Activated naive CD4-positive, alpha-beta T cell treated with anti-CD3 and anti-CD28 coated beads, Interleukin-2, amount 50 U/mL, for 72 hours (primary cell): ENCODE results near the gene NREP. TPM values are rescaled to one million over a fixed set of nuclear protein-coding genes. Genes with fewer than 3 reads are reported as not detected.

Experiments used
- ATAC-seq, 2 donors: fragments of 150-1000 bp; cut with Tn5 transposase; 2 replicates each; pipeline ENCODE4 v1.10.0; 2021; ENCODE audit warnings: mild to moderate bottlenecking in 2 of 2, moderate library complexity in 2 of 2
- DNase-seq, 2 donors: peaks; one replicate each; pipeline ENCODE4 v3.0.0; 2021 to 2022; ENCODE audit warnings: low spot score in 2 of 2
- H3K27ac Mint-ChIP-seq, 2 donors: one replicate each; pipeline ENCODE4 v1.8.0; 2022; ENCODE audit warnings: mild to moderate bottlenecking in 2 of 2, mixed read lengths in 2 of 2
- H3K36me3 Mint-ChIP-seq, 2 donors: one replicate each; pipeline ENCODE4 v1.8.0; 2022; ENCODE audit warnings: mixed read lengths in 2 of 2
- H3K9me3 Mint-ChIP-seq, 2 donors: one replicate each; pipeline ENCODE4 v1.8.0; 2022; ENCODE audit warnings: mixed read lengths in 2 of 2
- total RNA-seq, 2 donors: library from RNA; stranded (reverse); gene quantifications; one replicate each; pipeline ENCODE4 v1.2.3, GENCODE V29; 2022

The NREP gene
- 10 to 100 TPM in 1 of 2 donors, 1 to 10 TPM in 1; 7.7 to 28.7 TPM for total RNA-seq

- ATAC-seq: peak in 1 of 2 donors; percentile 0
- Mint-ChIP-seq H3K27ac (peak within 1 kb of the TSS; percentile 56 to 75), H3K36me3 (no peaks in the 10 kb centered on the region), H3K9me3 (no peaks in the 10 kb centered on the region)
- peak in 1 of 2 donors; percentile 23 for DNase-seq
These were observed at the start of gene NREP for GRCh38 chr5:111756581-111757354. Gene NREP (minus strand): TSS chr5:111757194. CDS start chr5:111755772, 1,422 bp downstream.

DNA sequence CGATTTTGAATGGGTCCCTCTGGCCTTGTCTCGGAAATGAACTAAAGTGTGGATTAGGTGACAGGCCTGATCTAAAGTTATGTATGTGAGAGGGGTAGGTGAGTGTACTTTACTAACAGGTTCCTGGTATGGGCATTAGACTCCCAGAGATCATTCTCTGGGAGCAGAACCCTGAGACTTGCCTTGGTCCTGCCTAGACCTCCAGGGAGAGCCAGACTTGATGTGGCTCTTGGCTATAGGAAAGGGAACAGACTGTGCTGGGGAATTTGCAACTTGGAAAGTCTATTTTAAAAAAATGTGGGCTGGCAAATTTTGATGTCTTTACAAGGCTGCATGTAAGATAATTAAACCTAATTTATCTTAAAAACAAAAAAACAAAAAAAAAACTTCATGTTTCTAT lies 49.8 kb upstream of the NREP start:
- H3K36me3 Mint-ChIP-seq: no peaks in the 10 kb centered on the region
- no peak overlapping the region for H3K27ac Mint-ChIP-seq
- no peak for ATAC-seq
- no peaks in the 10 kb centered on the region for H3K9me3 Mint-ChIP-seq
- no peak for DNase-seq

GRCh38 chr5:111806156-111806555 lies 49.2 kb upstream of the NREP start:
- Mint-ChIP-seq H3K36me3 (no peaks in the 10 kb centered on the region), H3K27ac (no peak overlapping the region), H3K9me3 (no peaks in the 10 kb centered on the region)
- DNase-seq (no peak), ATAC-seq (no peak)

DNA sequence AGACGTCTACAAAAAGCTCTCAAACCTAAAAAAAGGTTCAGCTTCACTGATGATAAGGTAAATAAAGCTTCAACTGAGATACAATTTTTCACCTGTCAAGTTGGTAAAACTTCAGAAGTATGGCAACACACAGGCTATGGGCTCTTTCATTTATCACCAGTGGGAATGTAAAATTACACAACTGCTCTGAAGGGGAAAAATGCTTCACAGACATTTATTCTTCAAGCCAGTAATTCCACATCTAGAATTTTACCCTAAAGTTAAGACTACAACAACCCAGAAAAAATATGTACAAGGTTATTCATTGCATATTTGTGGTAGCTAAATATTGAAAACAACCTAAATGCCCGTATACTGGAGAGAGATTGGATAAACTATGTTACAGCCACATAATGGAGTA lies 48.1 kb upstream of the NREP start:
- no peaks in the 10 kb centered on the region for H3K36me3 Mint-ChIP-seq
- no peaks in the 10 kb centered on the region for H3K9me3 Mint-ChIP-seq
- H3K27ac Mint-ChIP-seq: no peak overlapping the region
- DNase-seq (no peak), ATAC-seq (no peak)

DNA sequence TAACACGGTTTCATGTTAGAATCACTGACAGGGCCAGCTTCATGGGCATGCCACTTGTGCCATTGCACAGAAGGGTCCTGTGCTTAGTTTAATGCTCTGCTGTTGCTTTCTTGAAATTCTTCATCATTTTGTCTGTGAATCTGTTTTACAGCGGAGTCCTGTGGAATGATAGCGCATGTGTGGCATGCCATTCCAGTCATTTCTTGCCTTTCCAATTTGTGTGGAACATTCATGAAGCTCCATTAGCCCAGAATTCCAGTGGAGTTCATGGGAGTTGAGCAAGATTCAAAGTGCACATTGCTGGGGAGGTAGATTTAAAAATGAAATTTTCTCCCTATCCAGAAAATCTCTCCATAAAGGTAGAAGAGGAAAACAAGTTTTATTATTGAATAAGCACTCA lies 43.4 kb upstream of the NREP start:
- H3K36me3 Mint-ChIP-seq: no peaks in the 10 kb centered on the region
- H3K9me3 Mint-ChIP-seq: peaks cover 0 to 5% of the 10 kb centered on the region in 2 donors
- no peak overlapping the region for H3K27ac Mint-ChIP-seq
- no peak for ATAC-seq
- DNase-seq: no peak

GRCh38 chr5:111795142-111795541 lies 38.1 kb upstream of the NREP start:
- Mint-ChIP-seq H3K9me3 (peaks cover 0 to 5% of the 10 kb centered on the region in 2 donors), H3K27ac (no peak overlapping the region), H3K36me3 (no peaks in the 10 kb centered on the region)
- DNase-seq (no peak), ATAC-seq (no peak)

GRCh38 chr5:111792471-111793058 lies 35.6 kb upstream of the NREP start:
- H3K36me3 Mint-ChIP-seq: no peaks in the 10 kb centered on the region

DNA sequence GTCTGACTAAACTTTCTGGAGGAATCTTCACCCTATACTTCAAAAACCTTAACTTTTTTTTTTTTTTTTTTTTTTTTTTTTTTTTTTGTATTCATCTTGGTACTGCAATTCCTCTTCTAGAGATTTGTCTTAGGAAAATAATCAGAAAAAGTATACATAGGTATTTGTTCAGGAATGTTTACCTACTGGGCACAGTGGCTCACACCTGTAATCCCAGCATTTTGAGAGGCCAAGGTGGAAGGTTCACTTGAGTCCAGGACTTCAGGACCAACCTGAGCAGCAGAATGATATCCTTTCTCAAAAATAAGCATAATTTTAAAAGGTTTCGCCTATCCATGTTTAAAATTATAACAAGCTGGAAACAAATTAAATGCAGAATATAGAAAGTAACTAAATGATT lies 33.3 kb upstream of the NREP start:
- Mint-ChIP-seq H3K36me3 (no peaks in the 10 kb centered on the region), H3K9me3 (no peaks in the 10 kb centered on the region), H3K27ac (no peak overlapping the region)
- no peak for ATAC-seq
- DNase-seq: no peak

More at GRCh38 chr5:111792471-111793058, 35.6 kb upstream of the NREP start:
- no peak for DNase-seq
- Mint-ChIP-seq H3K27ac (no peak overlapping the region), H3K9me3 (peaks cover 0 to 5% of the 10 kb centered on the region in 2 donors)
- no peak for ATAC-seq

DNA sequence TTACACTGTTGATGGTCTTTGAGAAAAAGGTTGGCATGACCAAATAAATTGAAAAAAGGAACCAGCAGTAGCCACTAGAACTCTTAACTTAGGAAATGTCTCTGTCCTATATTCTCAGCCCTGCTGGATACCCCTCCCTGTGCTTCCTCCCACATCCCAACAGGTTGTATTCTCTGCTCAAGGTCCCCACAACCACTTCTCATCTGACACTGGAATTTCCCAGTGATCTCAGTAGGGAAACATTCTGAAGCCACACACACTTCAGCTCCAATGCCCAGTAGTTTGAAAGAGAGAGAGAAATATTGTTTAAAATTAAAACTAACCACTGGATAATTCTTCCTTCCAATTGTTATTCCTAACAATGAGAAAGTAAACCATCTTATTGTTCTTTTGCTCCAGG lies 30.0 kb upstream of the NREP start:
- ATAC-seq (no peak), DNase-seq (no peak)
- Mint-ChIP-seq H3K36me3 (no peaks in the 10 kb centered on the region), H3K9me3 (no peaks in the 10 kb centered on the region), H3K27ac (no peak overlapping the region)

DNA sequence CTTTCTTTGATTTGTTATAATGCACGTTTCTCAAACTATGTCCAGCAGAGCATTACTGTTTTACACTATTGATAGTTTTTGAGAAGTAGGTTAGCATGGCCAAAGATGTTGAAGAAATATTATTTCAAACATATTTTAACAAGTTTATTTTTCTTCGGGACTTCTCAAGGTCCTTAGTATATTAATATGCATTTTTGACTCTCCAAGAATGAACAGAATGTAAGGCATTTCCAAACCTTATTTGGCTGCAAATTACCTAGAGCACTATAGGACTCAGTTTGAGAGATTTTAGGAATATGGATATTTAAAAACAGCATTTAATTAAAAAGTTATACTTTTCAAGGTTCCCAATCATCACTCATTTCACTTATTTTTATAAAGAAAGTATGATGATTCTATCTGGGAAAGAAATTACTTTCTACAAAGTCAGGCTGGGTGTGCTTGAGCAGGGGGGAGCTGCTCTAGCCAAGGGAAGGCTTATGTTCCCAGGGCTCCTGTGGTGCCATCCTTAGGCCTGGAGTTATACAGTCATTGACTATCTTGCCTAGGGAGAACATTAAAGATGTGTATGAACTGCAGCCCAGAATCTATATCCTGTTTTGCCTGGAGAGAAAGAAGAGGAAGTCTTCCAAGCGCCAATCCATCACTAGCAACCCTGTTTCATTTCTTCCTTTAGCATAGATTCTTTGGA lies 27.6 kb upstream of the NREP start:
- DNase-seq: no peak
- Mint-ChIP-seq H3K9me3 (no peaks in the 10 kb centered on the region), H3K36me3 (no peaks in the 10 kb centered on the region), H3K27ac (no peak overlapping the region)
- no peak for ATAC-seq

- H3K27ac Mint-ChIP-seq: no peak overlapping the region
- H3K36me3 Mint-ChIP-seq: no peaks in the 10 kb centered on the region
- ATAC-seq (no peak), DNase-seq (no peak)
- H3K9me3 Mint-ChIP-seq: no peaks in the 10 kb centered on the region
These were observed 26.5 kb upstream of the NREP start for GRCh38 chr5:111783537-111783936.

DNA sequence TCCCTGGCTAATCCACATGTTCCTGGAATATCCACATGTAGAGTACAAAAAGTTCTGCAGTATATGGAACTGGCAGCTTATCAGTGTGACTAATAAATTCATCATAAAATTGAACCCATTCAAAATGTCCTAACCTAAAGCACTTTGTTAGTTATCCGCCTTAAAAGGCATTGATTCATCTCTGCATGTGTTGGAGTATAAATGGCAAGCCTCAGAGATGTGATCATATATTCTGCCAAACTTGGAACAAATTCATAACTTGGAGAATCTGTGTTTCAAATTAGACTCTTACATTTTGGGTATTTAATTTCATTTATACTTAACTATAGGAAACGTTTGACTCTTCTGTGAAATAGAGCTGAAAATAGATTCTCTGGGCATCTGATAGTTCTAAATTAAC lies 25.2 kb upstream of the NREP start:
- H3K27ac Mint-ChIP-seq: no peak overlapping the region
- H3K9me3 Mint-ChIP-seq: no peaks in the 10 kb centered on the region
- ATAC-seq (no peak), DNase-seq (no peak)
- H3K36me3 Mint-ChIP-seq: no peaks in the 10 kb centered on the region

DNA sequence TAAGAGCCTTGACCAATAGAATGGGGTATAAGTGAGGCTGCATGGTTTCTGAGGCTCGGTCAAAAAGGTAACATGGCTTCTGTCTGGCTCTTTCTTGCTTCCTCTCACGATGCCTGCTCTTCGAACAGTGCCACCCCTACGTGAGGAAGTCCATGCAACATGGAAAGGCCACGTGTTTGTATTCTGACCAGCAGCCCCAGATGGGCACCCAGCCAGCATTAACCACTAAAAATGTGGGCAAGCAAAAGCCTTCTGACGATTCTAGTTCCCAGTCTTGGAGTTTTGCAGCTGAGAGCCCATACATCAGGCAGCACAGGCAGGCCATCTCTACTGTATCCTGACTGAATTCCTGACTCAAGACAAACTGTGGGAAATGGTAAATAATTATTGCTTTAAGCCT lies 24.2 kb upstream of the NREP start:
- Mint-ChIP-seq H3K9me3 (no peaks in the 10 kb centered on the region), H3K27ac (no peak overlapping the region), H3K36me3 (no peaks in the 10 kb centered on the region)
- ATAC-seq (no peak), DNase-seq (no peak)

GRCh38 chr5:111779922-111780292 lies 22.9 kb upstream of the NREP start:
- H3K36me3 Mint-ChIP-seq: no peaks in the 10 kb centered on the region
- no peak overlapping the region for H3K27ac Mint-ChIP-seq
- no peak for DNase-seq
- ATAC-seq: no peak
- no peaks in the 10 kb centered on the region for H3K9me3 Mint-ChIP-seq

DNA sequence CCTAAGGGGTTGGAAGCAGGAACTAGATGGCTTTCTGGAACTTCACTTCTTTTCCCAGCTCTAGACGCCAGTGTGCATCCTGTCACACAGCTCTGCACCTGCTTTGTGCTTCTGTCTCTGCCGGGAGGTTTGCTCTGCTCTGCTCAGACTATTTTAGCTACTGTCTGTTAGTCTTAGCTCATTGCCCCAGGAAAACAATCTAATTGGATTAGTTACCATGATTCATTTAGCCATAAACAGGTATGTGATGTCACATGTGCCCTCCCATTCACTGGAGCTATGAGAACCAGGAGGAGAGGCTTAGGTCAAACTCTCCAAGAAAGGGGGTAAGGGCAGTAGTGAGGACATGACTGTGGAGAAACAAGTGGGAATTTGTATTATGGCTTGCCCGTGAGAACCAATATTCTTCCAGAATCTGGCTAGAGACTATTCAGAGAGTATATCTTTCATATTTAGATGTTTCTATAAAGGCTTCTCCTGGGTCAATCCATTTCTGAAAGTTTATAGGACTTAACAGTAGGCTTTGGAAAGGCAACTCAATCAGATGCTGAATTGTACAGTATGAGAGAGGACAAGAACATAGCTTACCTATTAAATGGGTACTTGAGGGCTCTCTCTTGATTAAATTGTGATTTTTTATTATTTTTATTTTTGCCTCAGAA lies 22.4 kb upstream of the NREP start:
- no peak for DNase-seq
- H3K27ac Mint-ChIP-seq: no peak overlapping the region
- H3K9me3 Mint-ChIP-seq: no peaks in the 10 kb centered on the region
- H3K36me3 Mint-ChIP-seq: no peaks in the 10 kb centered on the region
- no peak for ATAC-seq

DNA sequence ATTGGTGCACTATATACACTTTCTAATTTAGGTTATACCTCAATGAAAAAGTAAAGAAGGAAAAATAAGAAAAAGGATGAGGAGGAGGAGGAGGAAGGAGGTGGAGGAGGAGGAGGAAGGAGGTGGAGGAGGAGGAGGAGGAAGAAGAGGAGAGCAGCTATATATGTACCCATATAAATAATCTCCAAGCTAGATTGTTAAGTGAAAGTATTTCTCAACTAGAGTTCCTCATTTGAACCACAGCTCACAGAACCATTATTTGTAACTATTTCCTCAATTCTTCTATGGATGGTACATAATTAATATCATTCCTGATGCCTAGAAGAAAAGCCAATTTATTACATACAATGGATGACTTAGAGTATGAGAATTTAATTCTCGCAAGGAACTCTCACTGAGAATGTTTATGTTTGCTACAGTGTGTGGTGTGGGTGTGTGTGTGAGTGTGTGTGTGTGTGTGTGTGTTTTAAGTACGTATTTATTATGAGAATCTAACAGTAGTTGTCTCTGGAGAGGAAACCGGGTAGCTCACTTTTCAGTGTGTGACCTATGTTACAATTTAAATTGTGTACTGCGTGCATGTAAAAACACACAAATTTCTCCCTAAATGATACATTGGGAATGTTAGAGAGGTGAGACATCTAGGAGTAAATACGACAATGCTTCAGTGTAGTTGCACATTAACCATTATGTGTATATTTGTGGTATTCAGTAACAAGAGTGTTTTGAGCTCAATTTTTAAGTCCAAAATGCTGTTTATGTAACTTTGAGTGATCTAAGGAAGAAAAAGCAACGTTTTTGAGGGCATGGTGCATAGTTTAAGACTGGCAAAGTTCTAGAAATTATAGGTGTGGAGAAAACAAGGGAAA lies 20.2 kb upstream of the NREP start:
- Mint-ChIP-seq H3K36me3 (no peaks in the 10 kb centered on the region), H3K27ac (no peak overlapping the region), H3K9me3 (no peaks in the 10 kb centered on the region)
- ATAC-seq (no peak), DNase-seq (no peak)
